Prostate gland (tissue), 2 donors: Measurements from ENCODE around the gene SH3BP4. TPM values are rescaled to one million over a fixed set of nuclear protein-coding genes. Genes with fewer than 3 reads are reported as not detected.

Experiments used
- DNase-seq: peaks from one replicate; pipeline ENCODE4 v3.0.0-alpha.2; 2019; ENCODE audit warnings: low spot score
- H3K27ac ChIP-seq, 2 donors: fragments of 200-600 bp; sonication (generic); 2 replicates each; pipeline ENCODE4 v1.5.1; 2017 to 2019
- H3K27me3 ChIP-seq: fragments of 200-600 bp; sonication (generic); replicated peaks from 2 replicates; pipeline ENCODE4 v1.5.1; 2019; ENCODE audit not compliant: insufficient read depth
- H3K36me3 ChIP-seq, 2 donors: fragments of 200-600 bp; sonication (generic); 1 replicate in 1 of 2; 2 replicates in 1 of 2; pipeline versions ENCODE4 v1.5.1 to v1.8.1; 2017 to 2019
- H3K4me1 ChIP-seq: fragments of 200-600 bp; sonication (generic); replicated peaks from 2 replicates; pipeline ENCODE4 v1.5.1; 2019
- H3K4me3 ChIP-seq, 2 donors: fragments of 200-600 bp; sonication (generic); 2 replicates each; pipeline ENCODE4 v1.5.1; 2017 to 2019
- H3K9me3 ChIP-seq: fragments of 200-600 bp; sonication (generic); 2 replicates; pipeline ENCODE4 v1.5.1; 2017
- POLR2A ChIP-seq: fragments of 450-650 bp; IDR thresholded peaks from one replicate; pipeline ENCODE4 v1.6.1; 2016; ENCODE audit warnings: antibody characterized with exemption, mild to moderate bottlenecking
- POLR2AphosphoS5 ChIP-seq: sonication (generic); formaldehyde crosslinking; IDR thresholded peaks from one replicate; pipeline ENCODE4 v1.6.1; 2017; ENCODE audit warnings: antibody characterized with exemption
- WGBS: methylation state at CpG from one replicate; pipeline ENCODE4 v1.1.5; 2018; 5-methylcytosine and 5-hydroxymethylcytosine counted together
- intact Hi-C: fragments of 100-400 bp; cut with DNase I; formaldehyde crosslinking; loops from one replicate; pipeline ENCODE4 v1.14.2; 2022
- total RNA-seq, 2 donors: library from RNA; depleted of rRNA; stranded (reverse); fragments of >200 nt; gene quantifications; one replicate each; pipeline ENCODE4 v1.1.0, GENCODE V29; 2016
- TF ChIP-seq, protein P1 (sequence below), 4 experiments: fragments of 200-600 bp in 2 of 4; fragments of 450-650 bp in 2 of 4; sonication (generic) in 2 of 4; IDR thresholded peaks; 1 replicate in 3 of 4; 2 replicates in 1 of 4; pipeline ENCODE4 v1.5.1; 2016 to 2019; ENCODE audit warnings: antibody characterized with exemption in 4 of 4, mild to moderate bottlenecking in 2 of 4, moderate library complexity in 2 of 4

Gene SH3BP4
- total RNA-seq, 2 donors from 2014 or later, result 86.7 to 134 TPM

DNA sequence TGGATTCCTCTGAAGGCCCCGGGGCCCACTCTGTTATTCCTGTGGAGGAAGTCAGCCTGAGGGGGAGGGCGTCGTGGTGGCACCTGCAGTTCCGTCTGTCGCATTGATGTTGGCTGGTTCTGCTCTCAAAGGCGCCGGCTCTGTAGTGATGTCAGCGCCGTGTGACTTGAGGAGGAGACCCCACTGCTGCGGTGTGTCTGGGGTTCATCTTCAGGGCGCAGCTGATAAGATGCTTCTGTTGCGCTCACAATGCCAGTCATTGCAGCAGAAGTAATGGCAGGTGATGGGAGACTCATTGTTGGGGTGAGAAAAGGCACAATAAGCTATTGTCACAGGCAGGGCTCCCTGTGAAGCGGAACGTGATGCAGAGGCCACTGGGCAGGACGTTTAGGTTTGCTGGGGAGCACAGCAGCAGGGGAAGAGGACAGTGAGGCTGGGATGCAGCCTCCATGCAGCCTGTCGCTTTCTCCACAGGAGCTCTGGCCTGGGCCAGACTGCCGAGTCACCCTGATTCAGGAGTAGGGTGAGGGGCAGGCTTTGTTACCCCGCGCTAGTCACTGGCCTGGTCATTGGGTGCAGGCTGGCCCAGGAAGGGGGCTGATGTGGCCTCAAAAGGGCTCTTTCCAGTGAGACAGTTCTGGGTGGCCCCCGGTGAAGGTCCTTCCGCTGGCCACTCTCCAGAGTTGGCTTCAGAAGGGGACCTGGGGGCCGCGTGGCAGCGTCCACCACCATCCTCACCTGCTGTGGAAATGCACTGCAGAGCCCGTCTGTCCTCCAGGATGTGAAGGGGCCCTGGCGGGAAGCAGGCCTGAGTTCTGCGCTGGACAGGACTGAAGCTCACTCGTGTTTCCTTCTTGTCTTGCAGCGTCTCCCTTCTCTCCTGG is 42.9 kb downstream of the SH3BP4 start:
- no peaks in the 10 kb centered on the region for H3K27me3 ChIP-seq
- intact Hi-C loops, result no loop called here
- TF ChIP-seq POLR2AphosphoS5 (no peak), POLR2A (no peak)
- TF ChIP-seq, protein P1, sequence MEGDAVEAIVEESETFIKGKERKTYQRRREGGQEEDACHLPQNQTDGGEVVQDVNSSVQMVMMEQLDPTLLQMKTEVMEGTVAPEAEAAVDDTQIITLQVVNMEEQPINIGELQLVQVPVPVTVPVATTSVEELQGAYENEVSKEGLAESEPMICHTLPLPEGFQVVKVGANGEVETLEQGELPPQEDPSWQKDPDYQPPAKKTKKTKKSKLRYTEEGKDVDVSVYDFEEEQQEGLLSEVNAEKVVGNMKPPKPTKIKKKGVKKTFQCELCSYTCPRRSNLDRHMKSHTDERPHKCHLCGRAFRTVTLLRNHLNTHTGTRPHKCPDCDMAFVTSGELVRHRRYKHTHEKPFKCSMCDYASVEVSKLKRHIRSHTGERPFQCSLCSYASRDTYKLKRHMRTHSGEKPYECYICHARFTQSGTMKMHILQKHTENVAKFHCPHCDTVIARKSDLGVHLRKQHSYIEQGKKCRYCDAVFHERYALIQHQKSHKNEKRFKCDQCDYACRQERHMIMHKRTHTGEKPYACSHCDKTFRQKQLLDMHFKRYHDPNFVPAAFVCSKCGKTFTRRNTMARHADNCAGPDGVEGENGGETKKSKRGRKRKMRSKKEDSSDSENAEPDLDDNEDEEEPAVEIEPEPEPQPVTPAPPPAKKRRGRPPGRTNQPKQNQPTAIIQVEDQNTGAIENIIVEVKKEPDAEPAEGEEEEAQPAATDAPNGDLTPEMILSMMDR (IDR thresholded peaks at IDR 0.05), result no peak
- 78% methylated on average over 26 of the region's 29 CpGs for WGBS
- no peaks in the 10 kb centered on the region for H3K9me3 ChIP-seq
- no peaks in the 10 kb centered on the region for H3K36me3 ChIP-seq
- peak overlapping the region; percentile 59 to 71 for H3K27ac ChIP-seq
- peaks cover 24% of the 10 kb centered on the region for H3K4me1 ChIP-seq
- DNase-seq, result no peak
- H3K4me3 ChIP-seq, result no peak overlapping the region

DNA sequence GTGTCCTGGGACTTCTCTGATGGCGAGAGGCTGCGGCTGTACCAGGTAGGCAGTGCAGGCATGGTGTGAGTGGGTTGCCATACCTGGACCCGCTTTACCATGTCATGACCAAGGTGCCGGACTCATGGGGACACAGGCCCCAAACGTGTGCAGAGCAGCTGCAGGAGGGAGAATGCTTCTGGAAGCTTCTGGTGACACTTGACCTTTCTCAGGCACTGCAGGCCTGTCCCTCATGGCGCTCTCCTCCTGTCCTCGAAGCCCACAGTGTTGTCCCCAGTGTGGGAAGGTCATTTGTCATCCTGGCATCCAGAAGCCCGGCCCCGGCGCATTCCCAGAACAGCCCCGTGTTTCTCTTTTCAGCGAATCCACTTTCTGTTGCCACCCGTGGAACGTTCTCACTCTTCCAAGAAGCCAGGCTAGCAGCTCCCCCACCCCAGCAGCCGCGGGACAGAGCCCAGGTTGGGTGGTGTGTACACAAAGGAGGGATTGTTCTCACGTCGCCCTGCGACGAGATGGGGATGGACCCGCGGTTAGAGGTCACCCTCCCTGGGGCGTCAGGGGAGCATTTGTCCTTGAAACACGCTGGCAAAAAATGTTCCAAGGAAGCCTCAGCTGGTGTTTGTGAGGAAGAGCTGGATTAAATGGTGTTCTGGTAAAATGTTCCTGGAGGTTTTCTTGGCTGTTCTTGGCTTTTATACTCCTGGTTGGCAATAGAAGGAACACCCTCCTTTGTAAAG is 43.7 kb downstream of the SH3BP4 start:
- H3K27ac ChIP-seq, result peak overlapping the region; percentile 59 to 71
- no peaks in the 10 kb centered on the region for H3K36me3 ChIP-seq
- WGBS, result 62% methylated on average over 24 of the region's 24 CpGs
- no peaks in the 10 kb centered on the region for H3K27me3 ChIP-seq
- H3K4me3 ChIP-seq, result no peak overlapping the region
- no peaks in the 10 kb centered on the region for H3K9me3 ChIP-seq
- no peak for DNase-seq
- no peak for TF ChIP-seq POLR2A
- TF ChIP-seq, protein P1 (IDR thresholded peaks at IDR 0.05), result no peak
- TF ChIP-seq POLR2AphosphoS5, result no peak
- intact Hi-C loops, result no loop called here
- peaks cover 18% of the 10 kb centered on the region for H3K4me1 ChIP-seq

DNA sequence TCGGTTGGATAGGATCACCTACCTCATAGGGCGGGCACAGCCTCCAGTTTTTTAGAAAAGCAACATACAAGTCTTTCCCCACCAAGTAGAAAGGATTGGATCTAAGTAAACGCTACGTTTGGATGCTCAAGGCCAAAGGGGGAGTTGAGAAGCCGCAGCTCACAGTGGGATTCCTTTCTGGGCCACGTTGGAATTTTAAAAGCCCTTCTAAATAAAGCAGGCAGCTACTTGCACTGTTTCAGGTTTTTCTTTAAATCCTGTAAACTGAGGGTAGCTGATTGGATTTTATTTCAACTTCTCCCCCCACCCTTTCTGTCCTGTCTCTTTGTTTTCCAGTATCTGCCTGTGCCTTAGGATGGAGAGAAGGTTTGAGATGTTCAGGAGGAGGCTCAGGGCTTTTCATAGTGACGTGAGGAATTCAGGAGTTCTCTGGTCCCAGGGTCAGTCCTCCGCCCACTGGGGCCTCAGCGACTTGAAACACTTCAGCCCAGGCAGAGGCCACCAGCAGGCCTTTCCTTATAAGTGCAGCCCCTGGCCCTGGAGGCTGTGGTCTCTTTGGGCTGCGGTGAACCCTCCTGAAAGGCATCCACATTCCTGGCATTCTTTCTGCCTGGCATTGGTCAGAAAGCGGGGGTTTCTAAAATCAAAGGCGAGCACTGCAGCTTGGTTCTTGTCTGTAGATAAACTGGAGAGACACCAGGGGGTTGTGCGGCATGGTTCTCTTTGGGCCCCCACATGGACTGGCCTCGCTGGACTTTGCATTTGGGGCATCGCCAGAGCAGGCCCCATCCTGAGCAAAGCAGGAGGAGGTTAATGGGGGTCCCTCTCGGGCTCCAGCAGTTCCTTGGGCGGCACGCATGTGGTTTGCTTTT is 44.5 kb downstream of the SH3BP4 start:
- no peaks in the 10 kb centered on the region for H3K27me3 ChIP-seq
- H3K36me3 ChIP-seq, result no peaks in the 10 kb centered on the region
- no peaks in the 10 kb centered on the region for H3K9me3 ChIP-seq
- no peak for DNase-seq
- H3K4me1 ChIP-seq, result peaks cover 20% of the 10 kb centered on the region
- H3K4me3 ChIP-seq, result no peak overlapping the region
- H3K27ac ChIP-seq, result peak overlapping the region; percentile 59 to 71
- WGBS, result 48% methylated on average over 17 of the region's 18 CpGs
- peak; percentile 50 for TF ChIP-seq POLR2AphosphoS5
- TF ChIP-seq, protein P1 (IDR thresholded peaks at IDR 0.05), result no peak
- intact Hi-C loops, result no loop called here

DNA sequence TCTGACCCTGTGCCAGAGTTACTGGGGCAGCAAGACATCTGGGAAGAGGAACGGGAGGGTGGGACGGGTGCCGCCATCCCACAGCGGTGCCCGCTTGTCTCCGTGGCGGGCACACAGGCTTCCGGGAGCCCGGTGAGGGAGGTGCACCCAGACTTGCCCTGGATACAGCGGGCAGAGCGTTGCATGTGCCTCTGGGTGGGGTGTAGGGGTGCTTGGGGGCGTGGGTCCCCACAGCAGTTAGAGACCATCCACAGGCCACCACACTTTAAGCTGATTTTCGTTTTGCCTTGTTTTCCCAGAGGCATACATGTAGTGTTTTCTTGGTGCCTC is 45.1 kb downstream of the SH3BP4 start:
- H3K36me3 ChIP-seq, result no peaks in the 10 kb centered on the region
- intact Hi-C loops, result no loop called here
- H3K27ac ChIP-seq, result peak overlapping the region; percentile 59 to 71
- H3K9me3 ChIP-seq, result no peaks in the 10 kb centered on the region
- TF ChIP-seq, protein P1 (IDR thresholded peaks at IDR 0.05), result no peak
- no peak for TF ChIP-seq POLR2A
- TF ChIP-seq POLR2AphosphoS5, result no peak
- H3K27me3 ChIP-seq, result no peaks in the 10 kb centered on the region
- H3K4me1 ChIP-seq, result peaks cover 26% of the 10 kb centered on the region
- H3K4me3 ChIP-seq, result no peak overlapping the region
- WGBS, result 47% methylated on average over 12 of the region's 13 CpGs
- DNase-seq, result no peak
